ENCODE results near the gene XAGE2.
"Not testable (repeated sequence)": the region's sequence is repeated elsewhere in the genome, so short reads cannot be mapped to it uniquely, and the experiment has no call there.

The XAGE2 gene

GRCh38 chrX:52368368-52369055, at the start of gene XAGE2:
Gene XAGE2 (plus strand): TSS chrX:52369021. CDS start chrX:52370015, 994 bp downstream.
- no peak for DNase-seq

- DNase-seq, result no peak
These were observed 31.4 kb upstream of the XAGE2 start for GRCh38 chrX:52337410-52337809.

GRCh38 chrX:52341493-52341892, 27.3 kb upstream of the XAGE2 start:
- DNase-seq, result no peak

- not testable (repeated sequence) for DNase-seq
These were observed 25.7 kb upstream of the XAGE2 start for GRCh38 chrX:52343131-52343530.

GRCh38 chrX:52345402-52345801, 23.4 kb upstream of the XAGE2 start:
- DNase-seq, result peak; percentile 24

- DNase-seq, result no peak
These were observed 22.4 kb upstream of the XAGE2 start for GRCh38 chrX:52346174-52347165.

GRCh38 chrX:52349681-52350080, 19.1 kb upstream of the XAGE2 start:
- DNase-seq, result no peak

GRCh38 chrX:52352551-52352950, 16.3 kb upstream of the XAGE2 start:
- no peak for DNase-seq

- DNase-seq, result no peak
These were observed 15.0 kb upstream of the XAGE2 start for GRCh38 chrX:52353838-52354237.

- no peak for DNase-seq
These were observed 13.7 kb upstream of the XAGE2 start for GRCh38 chrX:52355108-52355507.

- no peak for DNase-seq
These were observed 9.1 kb upstream of the XAGE2 start for GRCh38 chrX:52359614-52360232.

- no peak for DNase-seq
These were observed 6.9 kb upstream of the XAGE2 start for GRCh38 chrX:52361941-52362340.

GRCh38 chrX:52363247-52363883, 5.5 kb upstream of the XAGE2 start:
- no peak for DNase-seq

- DNase-seq, result no peak
These were observed 10.0 kb downstream of the XAGE2 start for GRCh38 chrX:52378870-52379269.

GRCh38 chrX:52380993-52381392, 12.2 kb downstream of the XAGE2 start:
- no peak for DNase-seq

GRCh38 chrX:52410439-52411394, 41.9 kb downstream of the XAGE2 start:
- DNase-seq, result no peak

GRCh38 chrX:52415304-52415703, 46.5 kb downstream of the XAGE2 start:
- no peak for DNase-seq

GRCh38 chrX:52416816-52417215, 48.0 kb downstream of the XAGE2 start:
- no peak for DNase-seq

- DNase-seq, result no peak
These were observed 52.1 kb downstream of the XAGE2 start for GRCh38 chrX:52420824-52421443.

- DNase-seq, result no peak
These were observed 54.1 kb downstream of the XAGE2 start for GRCh38 chrX:52422884-52423283.

GRCh38 chrX:52424656-52425055, 55.8 kb downstream of the XAGE2 start:
- DNase-seq, result no peak
